Tibial nerve (tissue), 3 donors: ENCODE data around the gene AGPS.

Experiments
- CTCF ChIP-seq, 5 experiments: fragments of 200-600 bp in 3 of 5; fragments of 450-650 bp in 2 of 5; sonication (generic) in 3 of 5; IDR thresholded peaks; one replicate each; pipeline ENCODE4 v1.5.1; 2016 to 2019; ENCODE audit warnings: antibody characterized with exemption in 5 of 5, mild to moderate bottlenecking in 3 of 5, moderate library complexity in 2 of 5
- POLR2A ChIP-seq, 2 donors: fragments of 450-650 bp; IDR thresholded peaks; one replicate each; pipeline ENCODE4 v1.6.1; 2017; ENCODE audit warnings: antibody characterized with exemption in 2 of 2, mild to moderate bottlenecking in 2 of 2, moderate library complexity in 2 of 2

GRCh38 chr2:177501186-177501585 lies 108.6 kb downstream of the AGPS start:
- TF ChIP-seq CTCF (IDR thresholded peaks at IDR 0.05) (no peak), POLR2A (IDR thresholded peaks at IDR 0.05) (no peak)
